Stimulated activated CD8-positive, alpha-beta memory T cell treated with anti-CD3 and anti-CD28 coated beads, Interleukin-15, amount 100 ng/mL, for 4 hours (primary cell): ENCODE data around the gene CIB4.

ENCODE experiments used
- DNase-seq, 2 donors: peaks; one replicate each; pipeline ENCODE4 v3.0.0-alpha.2; 2020; ENCODE audit warnings: low read depth in 2 of 2

The CIB4 gene

DNA sequence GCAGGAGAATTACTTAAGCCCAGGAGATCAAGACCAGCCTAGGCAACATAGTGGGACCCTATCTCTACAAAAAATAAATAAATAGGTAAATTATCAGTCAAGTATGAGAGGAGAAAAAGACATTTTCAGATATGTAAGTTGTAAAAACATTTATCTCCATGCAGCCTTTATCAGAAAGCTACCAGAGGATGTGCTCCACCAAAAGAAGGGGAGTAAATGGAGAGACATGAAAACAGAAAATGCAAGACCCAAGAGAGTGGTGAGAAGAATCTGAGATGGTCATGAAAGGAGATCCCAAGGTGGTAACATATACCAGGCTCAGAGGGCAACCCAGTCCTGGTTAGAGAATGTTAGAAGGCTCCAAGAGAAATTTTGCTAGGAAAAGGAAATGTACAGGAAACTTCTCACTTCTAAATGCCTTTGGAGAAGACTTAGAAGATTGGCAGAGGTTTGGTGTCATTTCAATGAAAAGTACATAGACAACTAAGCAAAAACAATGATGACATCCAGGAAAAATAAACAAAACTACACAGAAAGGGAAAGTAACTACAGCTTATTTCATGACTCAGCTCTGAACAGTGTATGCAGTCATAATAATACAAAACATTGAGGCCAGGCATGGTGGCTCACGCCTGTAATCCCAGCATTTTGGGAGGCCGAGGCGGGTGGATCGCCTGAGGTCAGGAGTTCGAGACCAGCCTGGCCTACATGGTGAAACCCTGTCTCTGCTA, 19.5 kb downstream of the CIB4 start:
- DNase-seq = no peak

DNA sequence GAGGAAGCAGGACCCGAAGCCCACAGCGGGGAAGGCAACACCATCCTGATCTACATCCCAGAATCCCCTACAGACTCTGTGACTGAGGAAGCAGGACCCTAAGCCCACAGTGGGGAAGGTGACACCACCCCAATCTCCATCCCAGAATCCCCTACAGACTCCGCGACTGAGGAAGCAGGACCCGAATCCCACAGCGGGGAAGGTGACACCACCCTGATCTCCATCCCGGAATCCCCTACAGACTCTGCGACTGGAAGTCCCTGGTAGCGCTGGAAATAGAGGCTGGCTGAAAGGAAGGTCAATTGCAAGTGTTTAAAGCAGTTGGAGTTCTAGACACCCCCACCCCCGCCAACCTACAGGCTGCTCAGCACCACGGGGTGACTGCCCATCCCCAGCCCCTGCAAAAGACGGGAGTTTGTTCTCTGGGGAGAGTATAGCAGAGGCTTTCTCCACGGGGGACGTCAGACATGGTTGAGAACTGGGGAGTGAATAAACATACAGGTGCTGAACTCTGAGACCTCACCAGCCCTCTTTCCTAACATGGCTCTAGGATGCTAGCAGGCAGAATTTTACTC, 21.0 kb downstream of the CIB4 start:
- no peak for DNase-seq

- no peak for DNase-seq
These were observed 21.6 kb downstream of the CIB4 start for GRCh38 chr2:26619521-26619951.

DNA sequence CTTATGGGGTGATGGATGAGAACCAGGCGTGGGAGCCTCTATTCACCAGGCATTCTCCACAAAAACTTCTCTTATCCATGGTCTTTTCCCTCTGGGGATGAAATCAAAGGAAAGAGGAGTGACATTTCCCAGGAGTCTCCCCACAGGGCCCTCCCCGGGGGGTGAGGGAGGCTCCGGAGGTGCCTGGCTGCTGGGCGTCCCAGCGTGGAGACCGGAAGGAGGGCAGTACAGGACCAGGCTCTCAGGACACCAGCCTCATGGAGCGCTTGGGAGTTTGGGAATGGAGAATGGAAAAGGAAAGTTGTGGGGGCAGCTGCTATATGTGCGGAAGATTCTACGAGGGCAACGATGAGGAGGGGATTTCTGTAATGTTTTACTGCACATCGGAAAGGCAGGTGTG, 22.1 kb downstream of the CIB4 start:
- DNase-seq = no peak

DNA sequence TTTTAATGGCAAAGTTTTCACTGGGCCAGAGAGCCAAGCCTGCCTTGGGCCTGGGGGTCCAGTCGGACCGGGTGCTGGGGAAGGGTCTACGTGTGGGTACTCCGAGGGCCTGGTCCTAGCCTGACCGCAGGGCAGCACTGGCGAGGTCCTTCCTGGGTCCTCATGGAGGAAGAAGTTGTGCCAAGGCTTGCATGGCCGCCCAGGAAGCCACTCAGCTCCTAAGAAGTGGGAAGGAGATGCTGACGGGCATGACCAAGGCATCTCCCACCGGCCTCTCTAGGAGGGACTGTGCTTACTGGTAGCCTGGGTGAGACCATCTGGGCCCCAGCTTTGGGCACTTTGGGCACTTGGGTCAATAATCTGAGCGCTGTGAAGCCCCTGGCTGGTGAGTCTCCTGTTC, 22.6 kb downstream of the CIB4 start:
- no peak for DNase-seq

GRCh38 chr2:26617588-26618083, 23.5 kb downstream of the CIB4 start:
- DNase-seq = no peak

DNA sequence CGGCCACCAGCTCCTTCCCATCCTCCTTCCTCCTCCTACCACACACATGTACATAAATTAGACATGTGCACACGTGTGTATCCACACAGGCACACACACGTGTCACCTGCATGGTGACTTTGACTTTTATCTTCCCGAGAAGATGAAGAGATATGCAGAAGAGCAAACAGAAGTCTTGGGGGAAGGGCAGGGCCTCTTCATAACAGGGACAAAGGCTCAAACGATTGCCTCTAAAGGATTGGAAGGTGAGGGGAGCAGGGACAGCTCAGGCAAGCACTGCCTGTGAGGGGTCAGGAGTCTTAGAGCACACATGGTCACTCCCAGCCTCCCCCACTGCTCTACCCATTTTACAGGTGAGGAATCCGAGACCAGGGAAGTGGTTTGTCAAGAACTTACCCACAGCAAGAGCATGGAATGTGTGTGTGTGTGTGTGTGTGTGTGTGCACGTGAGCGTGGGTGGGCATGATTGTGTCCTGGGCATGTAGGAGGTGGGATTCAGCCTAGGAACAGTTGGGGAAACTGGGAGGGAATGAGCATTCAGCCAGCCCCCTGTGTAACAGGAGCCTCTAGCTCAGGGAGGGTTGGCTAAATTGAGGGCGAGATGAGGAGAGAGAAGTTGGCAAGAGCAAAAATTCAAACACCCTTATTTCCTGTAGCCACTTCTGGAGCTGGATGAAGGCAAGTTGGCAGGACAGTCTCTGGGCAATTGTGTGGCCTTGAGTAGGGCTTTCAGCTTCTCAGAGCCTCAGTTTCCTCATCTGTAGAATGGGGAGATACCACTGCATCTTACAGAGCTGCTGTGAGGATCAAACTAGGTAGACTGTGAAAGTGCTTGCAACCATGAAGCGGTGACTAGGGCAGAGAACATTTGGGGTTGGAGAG, 24.2 kb downstream of the CIB4 start:
- no peak for DNase-seq

- no peak for DNase-seq
These were observed 25.1 kb downstream of the CIB4 start for GRCh38 chr2:26615860-26616705.

GRCh38 chr2:26615336-26615859, 25.8 kb downstream of the CIB4 start:
- no peak for DNase-seq

DNA sequence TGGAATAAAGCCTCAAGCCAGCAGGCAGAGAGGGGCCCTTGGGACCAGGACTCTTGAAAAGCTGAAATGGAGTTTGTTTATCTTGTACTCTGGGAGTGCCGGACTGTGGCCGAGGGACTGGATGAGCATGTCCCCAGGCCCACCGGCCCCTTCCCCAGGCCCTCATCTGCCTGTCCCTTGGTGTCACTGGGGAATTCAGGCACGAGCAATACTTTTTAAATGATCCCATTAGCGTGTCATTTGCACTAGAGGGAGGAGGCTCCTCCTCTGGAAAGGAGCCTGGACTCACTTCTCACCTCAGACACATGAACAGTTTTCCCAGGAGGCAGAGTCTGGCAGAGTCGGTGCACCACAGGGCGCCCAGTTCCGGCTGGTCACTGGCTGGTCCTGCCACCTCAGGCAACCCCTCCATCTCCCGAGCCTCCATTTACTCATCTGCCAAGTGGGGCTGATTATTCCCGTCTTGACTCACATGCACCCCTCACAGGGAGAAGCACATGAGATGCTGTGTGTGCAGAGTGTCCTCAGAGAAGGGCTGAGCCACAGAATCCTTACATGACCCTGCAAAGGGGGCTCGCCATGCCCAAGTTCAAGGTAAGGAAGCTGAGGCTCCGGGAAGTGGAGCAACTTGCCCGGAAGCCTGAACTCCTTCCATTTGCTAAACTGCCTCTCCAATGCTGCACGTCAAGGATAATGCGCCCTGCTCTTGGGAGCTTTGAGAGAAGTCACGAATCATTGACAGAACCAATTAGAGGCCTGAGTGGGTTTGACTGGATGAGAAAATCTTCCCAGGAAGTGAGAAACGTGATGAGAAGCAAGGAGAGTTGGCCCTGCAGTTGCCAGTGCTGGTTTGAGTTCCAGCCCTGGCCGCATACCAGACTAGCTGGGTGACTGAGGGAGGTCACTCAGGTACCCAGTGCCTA, 26.7 kb downstream of the CIB4 start:
- DNase-seq = no peak

GRCh38 chr2:26613241-26614215, 27.6 kb downstream of the CIB4 start:
- DNase-seq = no peak

DNA sequence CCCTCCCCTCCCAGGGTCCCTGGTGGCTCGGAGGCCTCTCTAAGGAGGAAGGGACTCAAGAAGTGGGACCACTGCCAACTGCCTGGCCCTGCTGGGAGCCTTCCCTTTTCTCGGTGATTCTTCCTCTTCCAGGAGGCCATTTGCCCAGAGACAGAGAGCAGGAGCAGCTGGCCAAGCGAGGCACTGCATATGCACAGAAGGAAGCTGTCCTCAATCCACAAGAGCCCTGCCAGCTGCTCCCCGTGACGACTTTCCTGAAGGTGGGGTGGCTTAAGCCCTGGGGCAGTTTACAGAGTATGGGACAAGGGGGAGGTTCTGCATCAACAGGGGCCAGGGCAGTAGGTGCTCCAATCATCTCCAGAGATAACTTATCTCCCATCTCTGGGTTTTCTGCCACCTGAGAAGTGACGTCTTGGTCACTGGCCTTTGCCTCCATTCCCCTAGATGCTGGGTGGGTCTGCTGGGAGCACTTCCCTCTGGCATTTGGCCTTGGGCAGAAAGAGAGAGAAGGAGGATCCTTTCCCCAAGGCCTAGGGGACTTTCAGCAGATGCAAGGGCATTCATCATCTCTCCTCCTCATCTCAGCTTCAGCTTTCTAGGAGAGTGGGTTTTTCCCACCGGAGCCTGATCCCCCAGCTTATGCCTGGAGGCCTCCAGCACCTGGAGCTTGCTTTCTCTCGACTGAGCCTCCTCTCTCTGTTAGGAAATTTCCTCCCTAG, 28.5 kb downstream of the CIB4 start:
- DNase-seq = no peak

GRCh38 chr2:26612034-26612433, 29.1 kb downstream of the CIB4 start:
- no peak for DNase-seq

DNA sequence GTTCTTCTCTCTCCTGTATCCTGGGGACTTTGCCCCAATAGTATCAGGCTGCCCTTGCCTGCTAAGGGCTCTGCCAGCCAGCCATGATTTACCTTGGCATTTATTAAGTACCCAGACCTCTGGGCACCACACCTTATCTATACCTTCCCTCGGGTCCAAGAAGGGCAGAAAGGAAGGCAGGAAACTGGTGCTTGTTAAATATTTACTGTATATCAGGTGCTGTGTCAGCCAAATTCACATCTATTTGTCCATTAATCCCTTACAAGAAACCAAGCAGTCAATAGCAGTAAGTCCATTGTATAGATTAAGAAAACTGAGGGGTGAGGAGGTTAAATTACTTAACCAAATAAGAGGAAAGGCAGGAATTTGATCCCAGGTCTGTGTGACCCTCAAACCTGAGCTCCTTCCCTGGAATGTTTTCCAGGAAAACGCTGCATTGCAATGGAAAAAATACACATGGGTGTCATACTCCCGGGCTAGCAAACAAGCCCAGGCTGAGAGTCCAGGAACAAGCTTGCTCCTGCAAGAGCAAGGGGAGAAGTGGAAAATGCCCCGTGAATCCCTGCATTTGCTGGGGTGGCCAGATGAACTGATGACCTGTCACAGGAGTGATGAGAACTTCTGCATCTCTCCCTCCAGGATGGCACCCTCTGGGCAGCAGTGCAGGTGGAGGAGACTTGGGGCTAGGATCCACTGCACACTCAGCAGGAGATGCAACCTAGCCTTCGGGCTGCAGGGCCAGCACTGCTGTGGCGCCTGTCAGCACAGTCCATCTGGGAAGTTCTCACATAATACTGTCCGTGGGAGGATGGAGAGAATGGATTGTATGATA, 30.4 kb downstream of the CIB4 start:
- DNase-seq = no peak

DNA sequence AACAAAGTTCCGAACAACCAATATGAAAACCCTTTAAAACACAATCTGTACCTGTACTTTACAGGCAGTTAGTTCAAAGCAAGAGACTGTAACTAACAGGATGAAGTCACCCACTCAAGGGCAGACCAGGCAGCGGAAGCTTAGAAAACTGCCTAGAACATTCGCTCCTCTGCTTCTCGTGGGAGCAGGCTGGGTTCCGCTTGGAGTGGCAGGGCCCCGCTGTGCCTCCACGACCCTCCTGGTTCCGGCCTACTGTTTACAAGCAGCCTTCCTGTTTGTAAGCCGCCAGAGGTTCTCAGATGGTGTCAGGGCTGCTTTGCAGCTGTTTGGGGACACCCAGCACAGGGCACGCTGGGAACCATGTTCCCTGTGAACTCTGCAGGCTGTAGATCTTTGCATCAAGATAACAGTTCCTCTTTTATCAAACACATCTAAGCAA, 31.3 kb downstream of the CIB4 start:
- DNase-seq = no peak

DNA sequence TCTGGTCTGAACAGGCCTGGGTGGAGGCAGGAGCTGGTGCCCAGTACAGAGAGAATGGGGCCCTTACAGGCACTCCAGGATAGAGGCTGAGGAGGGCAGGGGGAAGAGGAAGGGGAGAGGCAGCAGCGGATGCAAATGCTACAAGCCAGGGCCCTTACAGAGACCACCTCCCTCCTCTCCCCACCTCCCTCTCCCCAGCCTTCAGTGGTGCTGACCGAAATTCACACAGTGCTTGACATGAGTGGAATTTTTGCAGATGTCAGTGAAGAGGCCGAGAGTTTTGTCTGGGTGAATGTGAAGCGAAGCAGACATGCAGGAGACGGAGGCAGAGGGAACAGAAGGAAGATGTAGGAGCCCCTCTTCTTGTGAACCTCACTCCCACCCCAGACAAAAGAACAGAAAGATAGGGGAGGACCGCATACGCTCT, 31.9 kb downstream of the CIB4 start:
- no peak for DNase-seq

GRCh38 chr2:26608557-26608956, 32.6 kb downstream of the CIB4 start:
- no peak for DNase-seq
